ENCODE results near the gene WNT7B.

- no peak for TF ChIP-seq CTCF (IDR thresholded peaks at IDR 0.05)
- no peak for TF ChIP-seq EP300 (IDR thresholded peaks at IDR 0.05)
- TF ChIP-seq POLR2AphosphoS5 (IDR thresholded peaks at IDR 0.05): no peak
These were observed 96.0 kb downstream of the WNT7B start for GRCh38 chr22:45880716-45881523.

Data from stomach (tissue), 4 donors.